Large intestine (tissue), 3 donors: ENCODE results near the gene PCCB. TPM values are rescaled to one million over a fixed set of nuclear protein-coding genes. Genes with fewer than 3 reads are reported as not detected.

Source experiments
- DNase-seq, 2 donors: peaks; one replicate each; pipeline versions ENCODE4 v3.0.0 to v3.0.0-alpha.2; 2013
- H3K27ac ChIP-seq: one replicate; pipeline ENCODE4 v1.5.1; 2013; ENCODE audit warnings: low read length
- H3K27me3 ChIP-seq: 2 replicates; pipeline ENCODE4 v1.6.1; 2013; ENCODE audit warnings: low read length; ENCODE audit not compliant: control insufficient read depth, insufficient read depth
- H3K36me3 ChIP-seq: 2 replicates; pipeline ENCODE4 v1.6.1; 2013; ENCODE audit warnings: low read length; ENCODE audit not compliant: control insufficient read depth, insufficient read depth
- H3K4me1 ChIP-seq: one replicate; pipeline ENCODE4 v1.6.1; 2013; ENCODE audit warnings: low read length; ENCODE audit not compliant: control insufficient read depth, insufficient read depth
- H3K4me3 ChIP-seq: one replicate; pipeline ENCODE4 v1.5.1; 2013; ENCODE audit warnings: low read length
- H3K9me3 ChIP-seq: one replicate; pipeline ENCODE4 v1.6.1; 2013; ENCODE audit warnings: mild to moderate bottlenecking, low read depth, low read length, moderate library complexity; ENCODE audit not compliant: control insufficient read depth
- WGBS: methylation state at CpG from one replicate; pipeline ENCODE4 v1.1.5; 2013; ENCODE audit warnings: low lambda C conversion rate; ENCODE audit not compliant: insufficient coverage; 5-methylcytosine and 5-hydroxymethylcytosine counted together
- polyA plus RNA-seq: library from polyadenylated mRNA; unstranded; fragments of 120-200 nt; gene quantifications from one replicate; pipeline ENCODE4 v1.2.1, GENCODE V29; 2013

PCCB gene
- polyA plus RNA-seq, 1 donor, result 33.1 TPM

GRCh38 chr3:136377508-136377907 lies 127.4 kb downstream of the PCCB start:
- Histone ChIP-seq H3K4me1 (no peaks in the 10 kb centered on the region), H3K27ac (no peak overlapping the region), H3K9me3 (no peaks in the 10 kb centered on the region), H3K4me3 (no peak overlapping the region), H3K27me3 (no peaks in the 10 kb centered on the region), H3K36me3 (peaks cover 5% of the 10 kb centered on the region)
- no peak for DNase-seq
- 100% methylated on average over 1 of the region's 2 CpGs for WGBS

GRCh38 chr3:136378011-136378410 lies 127.9 kb downstream of the PCCB start:
- no CpG with 5 or more reads among the region's 1 CpG for WGBS

More at GRCh38 chr3:136378011-136378410, 127.9 kb downstream of the PCCB start:
- H3K4me3 ChIP-seq, result no peak overlapping the region
- no peaks in the 10 kb centered on the region for H3K27me3 ChIP-seq
- DNase-seq, result no peak
- H3K36me3 ChIP-seq, result peaks cover 5% of the 10 kb centered on the region
- H3K27ac ChIP-seq, result no peak overlapping the region
- no peaks in the 10 kb centered on the region for H3K4me1 ChIP-seq
- H3K9me3 ChIP-seq, result no peaks in the 10 kb centered on the region

Other genes starting within 250 kb of the PCCB start
- 29.3 TPM for gene MSL2, start 54.0 kb upstream of the PCCB start, polyA plus RNA-seq